Neural cell (in vitro differentiated cells): ENCODE measurements around the gene NR2F1-AS1. TPM values are rescaled to one million over a fixed set of nuclear protein-coding genes. Genes with fewer than 3 reads are reported as not detected.

Experiments used
- H2AFZ ChIP-seq: fragments of 200-600, 300-800 bp; sonication (generic), shearing (Covaris generic); 2 replicates; pipeline ENCODE4 v1.6.0; 2014; ENCODE audit warnings: low read depth, mild to moderate bottlenecking, antibody characterized with exemption, low read length, moderate library complexity
- H3F3A ChIP-seq: fragments of 200-600 bp; shearing (Covaris generic); 2 replicates; pipeline ENCODE4 v1.6.1; 2016; ENCODE audit warnings: mild to moderate bottlenecking, moderate library complexity, mixed read lengths, antibody characterized with exemption, low read length; ENCODE audit not compliant: insufficient read depth, poor library complexity, severe bottlenecking
- H3K27ac ChIP-seq: fragments of 200-600, 300-800 bp; sonication (generic), shearing (Covaris generic); 2 replicates; pipeline ENCODE4 v1.5.1; 2014; ENCODE audit warnings: mild to moderate bottlenecking, low read length, moderate library complexity
- H3K27me3 ChIP-seq: fragments of 300-800, 200-600 bp; sonication (generic), shearing (Covaris generic); 2 replicates; pipeline ENCODE4 v1.6.0; 2014; ENCODE audit warnings: mild to moderate bottlenecking, low read depth, low read length, moderate library complexity; ENCODE audit not compliant: insufficient read depth
- H3K36me3 ChIP-seq: fragments of 300-800, 200-600 bp; sonication (generic), shearing (Covaris generic); 2 replicates; pipeline ENCODE4 v1.5.1; 2014; ENCODE audit warnings: mild to moderate bottlenecking, antibody characterized with exemption, low read length, moderate library complexity; ENCODE audit not compliant: insufficient read depth
- H3K4me2 ChIP-seq: fragments of 300-800, 200-600 bp; sonication (generic), shearing (Covaris generic); 2 replicates; pipeline ENCODE4 v1.6.0; 2014; ENCODE audit warnings: mild to moderate bottlenecking, low read length
- H3K4me3 ChIP-seq: fragments of 300-800, 200-600 bp; sonication (generic), shearing (Covaris generic); 2 replicates; pipeline ENCODE4 v1.5.1; 2014; ENCODE audit warnings: mild to moderate bottlenecking, low read length, moderate library complexity
- H3K79me2 ChIP-seq: fragments of 200-600 bp; shearing (Covaris generic); replicated peaks from 2 replicates; pipeline ENCODE4 v1.6.0; 2014; ENCODE audit warnings: mild to moderate bottlenecking, low read length, moderate library complexity; ENCODE audit not compliant: insufficient read depth
- H3K9ac ChIP-seq: fragments of 300-800, 200-600 bp; sonication (generic), shearing (Covaris generic); 2 replicates; pipeline ENCODE4 v1.6.1; 2016; ENCODE audit warnings: mild to moderate bottlenecking, low read length, mixed read lengths
- H3K9me2 ChIP-seq: fragments of 200-600 bp; shearing (Covaris generic); 2 replicates; pipeline ENCODE4 v1.6.1; 2016; ENCODE audit warnings: mild to moderate bottlenecking, low read length, mixed read lengths; ENCODE audit not compliant: insufficient read depth
- H3K9me3 ChIP-seq: fragments of 200-600, 300-800 bp; sonication (generic), shearing (Covaris generic); 2 replicates; pipeline ENCODE4 v1.6.1; 2016; ENCODE audit warnings: mild to moderate bottlenecking, mixed run types, low read length, moderate library complexity, mixed read lengths
- H4K20me1 ChIP-seq: fragments of 200-600 bp; shearing (Covaris generic); 2 replicates; pipeline ENCODE4 v1.6.1; 2016; ENCODE audit warnings: mild to moderate bottlenecking, mixed run types; ENCODE audit not compliant: insufficient read depth
- CTCF ChIP-seq: fragments of 450-650 bp; IDR thresholded peaks from 2 replicates; pipeline ENCODE4 v1.5.1; 2014; ENCODE audit warnings: antibody characterized with exemption, mild to moderate bottlenecking, moderate library complexity; ENCODE audit not compliant: poor library complexity, severe bottlenecking
- EP300 ChIP-seq: fragments of 450-650 bp; conservative IDR thresholded peaks from 2 replicates; pipeline ENCODE4 v1.6.1; 2014; ENCODE audit warnings: antibody characterized with exemption, mild to moderate bottlenecking, moderate library complexity; ENCODE audit not compliant: poor library complexity, severe bottlenecking
- EZH2 ChIP-seq: fragments of 200-600, 300-800 bp; shearing (Covaris generic), sonication (generic); IDR thresholded peaks from 2 replicates; pipeline ENCODE4 v1.6.1; 2014; ENCODE audit warnings: antibody characterized with exemption, low read length, borderline replicate concordance, mild to moderate bottlenecking; ENCODE audit not compliant: insufficient read depth, poor library complexity, severe bottlenecking
- MXI1 ChIP-seq: fragments of 450-650 bp; conservative IDR thresholded peaks from 2 replicates; pipeline ENCODE4 v1.6.1; 2014; ENCODE audit warnings: antibody characterized with exemption, mild to moderate bottlenecking; ENCODE audit not compliant: poor library complexity, severe bottlenecking
- POLR2AphosphoS5 ChIP-seq: IDR thresholded peaks from 2 replicates; pipeline ENCODE4 v1.6.1; 2012
- RAD21 ChIP-seq: fragments of 450-650 bp; conservative IDR thresholded peaks from 2 replicates; pipeline ENCODE4 v1.6.1; 2014; ENCODE audit warnings: antibody characterized with exemption, mild to moderate bottlenecking, moderate library complexity
- REST ChIP-seq: IDR thresholded peaks from 2 replicates; pipeline ENCODE4 v1.6.1; 2012; ENCODE audit warnings: borderline replicate concordance
- SMC3 ChIP-seq: fragments of 450-650 bp; conservative IDR thresholded peaks from 2 replicates; pipeline ENCODE4 v1.6.1; 2014; ENCODE audit warnings: antibody characterized with exemption, mild to moderate bottlenecking, moderate library complexity; ENCODE audit not compliant: poor library complexity
- TAF1 ChIP-seq: IDR thresholded peaks from 2 replicates; pipeline ENCODE4 v1.6.1; 2012; ENCODE audit warnings: low read depth
- polyA plus RNA-seq: library from polyadenylated mRNA; depleted of rRNA; stranded (reverse); fragments of >200 nt; gene quantifications from 2 replicates; pipeline ENCODE4 v1.2.3, GENCODE V29; 2014

NR2F1-AS1 gene
- polyA plus RNA-seq, 1 donor from 2014 or later = 0.24 TPM

GRCh38 chr5:93623153-93623552 is 42.1 kb upstream of the NR2F1-AS1 start:
- Histone ChIP-seq H3K27ac (peak overlapping the region; percentile 78), H4K20me1 (no peaks in the 10 kb centered on the region), H3K4me2 (no peak overlapping the region), H3K9me2 (no peaks in the 10 kb centered on the region), H3K36me3 (no peaks in the 10 kb centered on the region), H3K4me3 (no peak overlapping the region), H2AFZ (no peak overlapping the region), H3F3A (peaks cover 3% of the 10 kb centered on the region), H3K27me3 (peaks cover 28% of the 10 kb centered on the region), H3K9ac (no peak overlapping the region), H3K9me3 (no peaks in the 10 kb centered on the region), H3K79me2 (no peaks in the 10 kb centered on the region)
- no peak for TF ChIP-seq POLR2AphosphoS5
- no peak for TF ChIP-seq SMC3
- no peak for TF ChIP-seq EP300
- TF ChIP-seq EZH2 = no peak
- no peak for TF ChIP-seq RAD21
- no peak for TF ChIP-seq TAF1
- TF ChIP-seq CTCF = no peak
- no peak for TF ChIP-seq MXI1

- Histone ChIP-seq H3K4me2 (peak overlapping the region; percentile 77), H3K27me3 (peaks cover 35% of the 10 kb centered on the region), H3K9ac (peak overlapping the region; percentile 43), H3K9me2 (no peaks in the 10 kb centered on the region), H3K79me2 (no peaks in the 10 kb centered on the region), H3K36me3 (no peaks in the 10 kb centered on the region), H3K4me3 (peak overlapping the region; percentile 69), H2AFZ (no peak overlapping the region), H4K20me1 (no peaks in the 10 kb centered on the region), H3K9me3 (no peaks in the 10 kb centered on the region), H3F3A (peaks cover 3% of the 10 kb centered on the region), H3K27ac (peak overlapping the region; percentile 78)
- TF ChIP-seq RAD21 (peak; percentile 42), POLR2AphosphoS5 (peak; percentile 60), SMC3 (peak; percentile 31), MXI1 (no peak), EP300 (peak; percentile 84), EZH2 (no peak), CTCF (peak; percentile 26), TAF1 (no peak), REST (peak; percentile 81)
These were observed 41.3 kb upstream of the NR2F1-AS1 start for GRCh38 chr5:93622240-93622885.
